ENCODE measurements around the gene ISCU.

DNA sequence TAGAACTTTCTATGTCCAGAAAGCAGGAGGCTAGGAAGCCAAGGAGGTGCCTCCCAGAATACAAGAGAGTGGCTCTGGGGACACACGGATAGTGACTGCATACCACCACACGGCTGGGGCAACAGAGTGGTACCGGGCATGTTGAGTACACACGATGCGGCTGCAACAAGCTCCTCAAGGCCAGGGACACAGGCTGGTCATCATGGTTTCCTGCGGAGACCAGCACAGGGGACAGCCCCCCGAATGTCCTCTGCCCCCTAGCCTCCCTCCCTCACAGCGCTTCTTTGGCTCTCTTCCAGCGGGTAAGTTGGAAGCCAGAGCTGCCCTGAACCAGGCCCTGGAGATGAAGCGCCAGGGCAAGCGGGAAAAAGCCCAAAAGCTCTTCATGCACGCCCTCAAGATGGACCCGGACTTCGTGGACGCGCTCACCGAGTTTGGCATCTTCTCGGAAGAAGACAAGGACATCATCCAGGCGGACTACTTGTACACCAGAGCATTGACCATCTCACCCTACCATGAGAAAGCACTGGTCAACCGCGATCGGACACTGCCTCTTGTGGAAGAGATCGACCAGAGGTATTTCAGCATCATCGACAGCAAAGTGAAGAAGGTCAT, 44.2 kb upstream of the ISCU start:
- TF ChIP-seq, protein P1, sequence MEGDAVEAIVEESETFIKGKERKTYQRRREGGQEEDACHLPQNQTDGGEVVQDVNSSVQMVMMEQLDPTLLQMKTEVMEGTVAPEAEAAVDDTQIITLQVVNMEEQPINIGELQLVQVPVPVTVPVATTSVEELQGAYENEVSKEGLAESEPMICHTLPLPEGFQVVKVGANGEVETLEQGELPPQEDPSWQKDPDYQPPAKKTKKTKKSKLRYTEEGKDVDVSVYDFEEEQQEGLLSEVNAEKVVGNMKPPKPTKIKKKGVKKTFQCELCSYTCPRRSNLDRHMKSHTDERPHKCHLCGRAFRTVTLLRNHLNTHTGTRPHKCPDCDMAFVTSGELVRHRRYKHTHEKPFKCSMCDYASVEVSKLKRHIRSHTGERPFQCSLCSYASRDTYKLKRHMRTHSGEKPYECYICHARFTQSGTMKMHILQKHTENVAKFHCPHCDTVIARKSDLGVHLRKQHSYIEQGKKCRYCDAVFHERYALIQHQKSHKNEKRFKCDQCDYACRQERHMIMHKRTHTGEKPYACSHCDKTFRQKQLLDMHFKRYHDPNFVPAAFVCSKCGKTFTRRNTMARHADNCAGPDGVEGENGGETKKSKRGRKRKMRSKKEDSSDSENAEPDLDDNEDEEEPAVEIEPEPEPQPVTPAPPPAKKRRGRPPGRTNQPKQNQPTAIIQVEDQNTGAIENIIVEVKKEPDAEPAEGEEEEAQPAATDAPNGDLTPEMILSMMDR (IDR thresholded peaks at IDR 0.05): no peak
- TF ChIP-seq POLR2A (IDR thresholded peaks at IDR 0.05) (no peak), POLR2AphosphoS5 (IDR thresholded peaks at IDR 0.05) (no peak)
